ENCODE measurements around the gene CRISPLD2.

Gene CRISPLD2, protein sequence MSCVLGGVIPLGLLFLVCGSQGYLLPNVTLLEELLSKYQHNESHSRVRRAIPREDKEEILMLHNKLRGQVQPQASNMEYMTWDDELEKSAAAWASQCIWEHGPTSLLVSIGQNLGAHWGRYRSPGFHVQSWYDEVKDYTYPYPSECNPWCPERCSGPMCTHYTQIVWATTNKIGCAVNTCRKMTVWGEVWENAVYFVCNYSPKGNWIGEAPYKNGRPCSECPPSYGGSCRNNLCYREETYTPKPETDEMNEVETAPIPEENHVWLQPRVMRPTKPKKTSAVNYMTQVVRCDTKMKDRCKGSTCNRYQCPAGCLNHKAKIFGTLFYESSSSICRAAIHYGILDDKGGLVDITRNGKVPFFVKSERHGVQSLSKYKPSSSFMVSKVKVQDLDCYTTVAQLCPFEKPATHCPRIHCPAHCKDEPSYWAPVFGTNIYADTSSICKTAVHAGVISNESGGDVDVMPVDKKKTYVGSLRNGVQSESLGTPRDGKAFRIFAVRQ

DNA sequence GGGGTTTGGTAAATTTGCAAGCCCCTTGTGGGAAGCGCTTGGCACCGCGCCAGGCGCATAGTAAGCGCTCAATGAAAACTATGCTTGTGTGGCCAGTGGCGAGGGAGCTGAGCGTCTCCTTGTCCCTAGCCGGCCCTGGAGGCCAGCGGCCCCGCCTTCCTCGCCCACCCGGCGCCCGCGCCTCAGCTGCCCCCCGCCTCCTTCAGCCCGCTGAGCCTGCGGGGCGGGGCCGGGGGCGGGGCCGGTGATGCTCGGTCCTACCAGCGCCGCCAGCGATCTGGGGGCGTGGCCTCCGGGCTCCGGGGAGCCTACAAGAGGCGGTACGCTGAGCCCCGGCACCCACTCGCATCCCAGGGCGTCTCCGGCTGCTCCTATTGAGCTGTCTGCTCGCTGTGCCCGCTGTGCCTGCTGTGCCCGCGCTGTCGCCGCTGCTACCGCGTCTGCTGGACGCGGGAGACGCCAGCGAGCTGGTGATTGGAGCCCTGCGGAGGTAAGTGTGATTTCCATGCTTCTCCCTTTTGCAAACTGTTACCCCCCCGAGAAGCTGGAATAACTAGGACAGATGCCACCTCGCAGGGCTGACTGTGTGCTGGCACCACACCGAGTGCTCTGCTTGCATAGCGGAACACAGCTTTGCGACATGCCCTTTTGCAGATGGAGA lies at the start of gene CRISPLD2:
Gene CRISPLD2 (plus strand): TSS at position 342 of the 661 bp plus-strand sequence. CDS start 18,511 bp downstream, outside the sequence.
- peak; percentile 95 to 96 for DNase-seq

DNA sequence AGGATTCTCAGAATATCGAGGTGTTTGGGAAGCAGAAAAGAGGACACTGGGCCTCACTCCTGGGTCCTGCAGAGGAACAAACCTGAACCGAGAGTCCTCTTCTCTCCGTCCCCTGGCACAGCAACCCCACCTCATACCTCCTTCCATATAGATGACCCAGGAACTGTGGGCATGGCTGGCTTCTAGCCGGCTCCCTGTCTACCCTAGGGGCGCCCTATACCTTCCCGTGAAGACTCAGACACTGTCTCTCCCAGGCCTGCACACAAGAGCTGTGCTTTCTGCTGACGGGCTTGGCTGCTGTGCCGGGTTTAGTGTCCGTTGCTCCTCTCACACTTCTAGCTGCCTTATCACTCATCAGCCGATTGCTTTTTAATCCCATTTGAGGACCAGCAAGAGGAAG lies 46.5 kb upstream of the CRISPLD2 start:
- DNase-seq, result peak; percentile 22 to 51

DNA sequence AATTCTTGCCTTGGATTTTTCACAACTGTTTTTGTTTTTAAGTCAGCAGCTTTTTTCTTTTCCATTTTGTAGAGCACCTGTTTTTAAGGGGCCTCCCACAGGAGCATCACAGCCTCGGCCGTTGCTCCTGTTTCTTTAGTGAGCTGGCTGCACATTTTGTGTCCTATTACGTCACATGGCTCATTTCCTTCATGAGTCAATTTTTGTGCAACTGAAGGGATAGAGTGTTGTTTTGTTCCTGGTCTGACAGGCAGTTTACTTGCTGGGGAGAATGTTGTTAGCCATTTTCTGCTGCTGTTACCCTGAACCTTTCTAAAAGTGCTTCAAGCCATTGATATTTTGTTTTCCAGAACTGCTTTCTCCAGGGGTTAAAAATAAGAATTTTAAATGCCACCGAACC lies 45.0 kb upstream of the CRISPLD2 start:
- DNase-seq, result no peak

DNA sequence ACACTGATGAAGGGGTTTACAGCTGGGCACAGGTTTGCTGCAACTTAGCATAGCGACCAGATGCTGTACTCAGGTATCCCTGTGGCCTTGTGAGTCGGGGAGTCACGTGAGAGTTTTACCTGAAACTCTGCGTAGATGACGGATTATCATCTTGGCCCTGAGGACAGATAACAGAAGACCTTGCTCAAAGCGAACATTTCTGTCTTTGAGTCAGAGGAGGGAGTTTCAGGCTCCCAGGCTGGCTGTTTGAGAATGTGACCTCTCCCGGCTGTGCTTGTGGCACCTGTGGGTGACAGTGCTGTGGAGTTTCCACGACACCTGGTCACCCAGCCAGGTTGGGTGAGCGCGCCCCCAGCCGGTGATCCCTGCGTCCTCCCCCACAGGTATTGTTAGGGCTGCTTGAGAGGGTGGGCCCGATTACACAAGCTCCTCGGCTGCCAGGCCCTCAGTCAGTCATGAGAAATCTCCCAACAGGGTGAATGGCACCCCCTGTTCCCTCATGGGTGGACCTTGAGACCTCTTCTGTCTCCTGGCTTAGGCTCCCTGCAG lies 44.4 kb upstream of the CRISPLD2 start:
- no peak for DNase-seq

DNA sequence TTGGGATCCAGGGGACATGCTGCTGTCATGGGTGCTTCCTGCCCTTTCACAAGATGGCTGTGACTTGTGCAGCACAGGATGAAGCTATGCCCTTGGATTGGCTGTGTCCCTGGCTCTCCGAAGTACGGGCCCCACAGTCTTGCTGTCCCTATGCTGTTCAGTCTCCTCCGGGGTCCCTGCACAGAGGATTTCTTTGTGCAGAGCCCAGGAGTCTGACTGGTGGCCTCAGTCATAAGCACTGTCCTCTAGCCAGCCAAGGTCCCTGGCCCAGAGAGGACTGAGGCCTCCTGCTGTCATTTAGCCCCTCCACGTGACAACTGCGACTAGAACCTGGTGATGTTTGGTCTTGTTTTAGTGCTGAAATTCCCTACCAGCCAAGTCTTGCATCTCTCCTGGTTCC lies 42.4 kb upstream of the CRISPLD2 start:
- DNase-seq, result no peak

DNA sequence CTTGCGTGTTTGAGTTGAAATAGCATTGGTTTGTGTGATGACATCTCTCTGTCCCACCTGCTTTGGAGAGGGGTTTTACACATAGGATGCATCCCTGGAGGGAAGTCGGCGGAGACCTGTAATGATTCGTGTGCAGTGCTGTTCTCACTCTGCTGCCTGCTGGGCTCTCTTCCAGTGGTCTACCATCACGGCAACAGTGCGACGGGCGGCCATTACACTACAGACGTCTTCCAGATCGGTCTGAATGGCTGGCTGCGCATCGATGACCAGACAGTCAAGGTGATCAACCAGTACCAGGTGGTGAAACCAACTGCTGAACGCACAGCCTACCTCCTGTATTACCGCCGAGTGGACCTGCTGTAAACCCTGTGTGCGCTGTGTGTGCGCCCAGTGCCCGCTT lies 41.1 kb upstream of the CRISPLD2 start:
- no peak for DNase-seq

DNA sequence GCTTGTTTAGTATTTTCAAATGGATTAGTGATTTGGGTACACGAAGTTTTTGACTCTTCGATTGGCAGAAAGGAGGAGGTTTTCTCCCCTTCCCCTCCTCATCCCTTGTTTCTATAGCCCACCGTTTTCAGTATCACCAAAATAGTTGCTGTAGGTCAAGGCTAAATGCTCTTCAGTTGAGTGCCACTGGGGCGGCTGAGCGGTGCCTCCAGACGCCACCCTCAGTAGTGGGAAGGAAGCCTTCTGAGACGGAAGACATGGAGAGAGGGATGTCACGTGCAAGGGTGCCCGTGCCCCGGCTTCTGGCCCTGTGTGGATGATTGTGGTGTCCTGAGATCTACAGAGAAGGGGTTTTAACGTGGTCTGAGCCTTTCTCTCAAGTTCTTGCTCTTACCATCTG lies 39.7 kb upstream of the CRISPLD2 start:
- no peak for DNase-seq

DNA sequence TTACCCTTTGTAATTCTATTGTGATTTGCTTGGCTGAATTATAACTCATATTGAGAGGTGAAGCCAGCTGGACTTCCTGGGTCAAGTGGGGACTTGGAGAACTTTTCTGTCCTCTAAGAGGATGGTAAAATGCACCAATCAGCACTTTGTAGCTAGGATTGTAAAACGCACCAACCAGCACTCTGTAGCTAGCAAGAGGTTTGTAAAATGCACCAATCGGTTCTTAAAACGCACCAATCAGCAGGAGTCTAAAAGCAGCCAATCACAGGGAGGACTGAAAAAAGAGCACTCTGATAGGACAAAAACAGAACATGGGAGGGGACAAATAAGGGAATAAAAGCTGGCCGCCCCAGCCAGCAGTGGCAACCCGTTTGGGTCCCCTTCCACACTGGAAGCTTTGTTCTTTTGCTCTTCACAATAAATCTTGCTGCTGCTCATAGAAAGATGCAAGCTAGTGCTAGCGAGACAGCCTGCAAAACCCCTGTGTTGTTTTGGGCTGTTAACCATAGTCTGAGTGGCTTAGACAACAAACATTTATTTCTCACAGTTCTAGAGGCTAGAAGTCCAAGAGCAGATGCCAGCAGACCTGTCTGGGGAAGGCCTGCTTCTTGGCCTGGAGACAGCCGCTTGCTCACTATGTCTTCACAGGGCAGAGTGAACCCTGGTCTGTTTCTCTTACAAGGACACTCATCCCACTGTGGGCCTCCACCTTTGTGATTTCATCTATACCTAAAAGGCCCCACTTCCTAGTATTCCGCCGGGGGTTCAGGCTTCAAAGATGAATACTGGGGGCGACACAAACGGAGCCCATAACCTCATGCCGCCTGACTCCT lies 39.0 kb upstream of the CRISPLD2 start:
- DNase-seq, result peak in 1 of 2 experiments; percentile 51

DNA sequence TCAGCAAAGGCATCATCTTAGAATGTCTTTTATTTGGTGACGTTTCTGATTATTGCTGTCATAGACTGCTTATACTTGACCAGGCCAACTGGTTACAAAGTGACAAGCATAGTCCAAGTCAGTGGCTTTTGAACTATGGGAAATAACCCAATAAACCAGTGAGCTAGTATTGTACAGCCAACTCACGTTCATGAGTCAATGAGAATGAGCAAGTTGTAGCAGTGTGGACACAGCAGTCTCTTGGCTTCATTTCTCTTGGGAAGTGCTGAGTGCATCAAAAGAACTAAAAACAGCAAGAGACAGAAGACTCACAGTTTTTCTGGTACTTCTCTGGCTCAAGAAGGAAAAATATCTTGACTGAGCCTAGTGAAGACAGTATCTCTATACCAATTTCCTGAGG lies 36.9 kb upstream of the CRISPLD2 start:
- DNase-seq, result no peak

DNA sequence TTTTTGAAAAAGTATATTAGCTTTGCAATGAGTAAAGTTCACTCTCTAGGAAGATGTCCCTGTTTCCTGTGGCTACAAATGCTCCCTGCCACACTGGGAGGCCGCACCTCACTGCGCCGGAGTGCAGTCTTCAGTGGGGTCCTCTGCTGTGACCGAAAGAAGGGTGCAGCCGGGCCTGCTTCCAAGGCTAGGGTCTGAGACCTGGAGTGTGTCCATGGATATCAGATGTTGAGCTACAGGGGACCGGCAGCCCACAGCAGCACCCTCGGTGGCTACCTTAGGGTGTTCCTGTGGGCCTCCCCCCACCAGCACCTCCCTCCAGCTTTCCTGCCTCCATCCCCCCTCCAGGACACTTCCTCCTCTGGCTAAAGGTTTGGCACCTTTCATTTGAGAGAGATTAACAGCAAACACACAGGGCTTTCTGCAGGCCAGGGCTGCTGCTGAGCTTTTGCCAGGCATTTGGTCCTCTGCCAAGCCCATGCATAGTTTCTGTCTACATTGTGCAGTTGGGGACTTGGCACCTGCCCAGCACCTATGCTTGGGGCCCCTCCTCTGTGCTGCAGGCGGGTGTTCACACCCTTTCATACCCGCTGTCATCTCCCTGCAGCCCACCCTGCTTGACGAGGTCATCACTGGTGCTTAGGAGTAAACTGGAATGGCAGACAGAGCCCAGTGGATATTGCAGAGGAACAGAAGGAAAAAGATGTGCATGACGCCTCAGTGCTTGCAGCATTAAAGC lies 33.8 kb upstream of the CRISPLD2 start:
- no peak for DNase-seq

DNA sequence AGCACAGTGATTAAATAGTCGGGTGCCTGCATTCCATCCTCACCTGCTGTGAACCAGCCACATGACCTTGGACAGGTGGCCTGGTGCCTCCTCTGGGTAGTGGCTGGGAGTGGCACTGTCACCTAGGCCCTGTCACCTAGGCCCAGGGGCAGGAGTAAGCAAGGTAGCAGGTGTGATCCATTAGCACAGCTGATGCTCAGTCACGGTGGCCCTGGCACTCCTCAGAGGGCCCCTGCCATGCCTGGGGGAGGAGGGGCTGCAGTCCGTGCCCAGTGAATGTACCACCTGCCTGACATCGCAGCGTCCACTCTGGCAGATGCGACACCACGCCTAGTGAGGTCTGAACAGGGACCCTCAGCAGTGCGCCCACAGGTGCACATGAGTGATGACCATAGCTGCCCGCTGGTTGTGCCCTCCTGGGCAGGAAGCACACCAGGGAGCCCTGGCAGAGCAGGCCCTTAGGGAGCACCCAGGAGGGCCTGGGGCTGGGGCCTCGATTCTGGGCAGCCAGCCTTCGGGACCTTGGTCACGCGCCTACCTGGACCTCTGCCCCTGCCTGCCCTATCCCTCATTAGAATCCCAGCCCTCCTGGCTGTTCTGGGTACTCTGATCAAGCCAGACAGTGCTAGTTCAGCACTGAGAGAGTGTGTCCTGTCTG lies 33.1 kb upstream of the CRISPLD2 start:
- no peak for DNase-seq

DNA sequence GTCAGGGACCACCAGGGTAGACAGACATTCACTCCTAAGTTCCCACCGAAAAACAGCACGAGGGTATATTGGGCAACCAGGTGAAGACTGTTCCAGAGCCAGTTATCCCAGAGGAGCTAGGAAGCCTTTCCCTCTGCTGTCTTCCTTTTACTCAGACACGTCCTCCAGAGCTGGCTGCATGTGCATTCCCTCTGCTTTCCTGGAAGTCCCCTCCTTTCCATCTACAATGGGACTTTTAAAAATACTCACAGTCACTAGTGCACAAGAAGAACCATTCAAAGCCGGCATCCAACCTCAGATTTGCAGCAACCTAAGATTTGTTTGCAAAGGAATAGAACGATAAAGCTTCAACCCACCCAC lies 32.5 kb upstream of the CRISPLD2 start:
- DNase-seq, result no peak

DNA sequence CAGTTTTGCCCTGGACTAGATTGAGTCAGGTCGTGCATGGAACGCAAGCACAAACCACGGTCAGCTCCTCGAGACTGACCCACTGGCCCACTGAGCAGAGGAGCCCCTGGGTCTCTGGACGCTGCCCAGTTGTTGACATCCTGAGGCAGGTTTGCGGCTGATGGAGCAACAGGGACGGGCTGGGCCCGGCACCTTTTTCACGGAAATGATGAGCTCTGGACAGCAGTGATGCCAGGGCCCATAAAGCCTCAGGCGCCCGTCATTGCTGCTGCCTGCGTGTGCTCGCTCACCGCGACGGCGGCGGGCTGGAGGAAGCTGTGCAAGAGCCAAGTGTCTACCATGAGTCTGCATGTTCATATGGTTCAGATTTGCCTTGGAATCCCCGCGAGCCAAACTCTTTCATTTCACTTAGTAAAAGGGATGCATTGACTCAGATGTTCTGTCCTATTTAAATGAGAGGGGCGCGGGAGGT lies 30.8 kb upstream of the CRISPLD2 start:
- no peak for DNase-seq

DNA sequence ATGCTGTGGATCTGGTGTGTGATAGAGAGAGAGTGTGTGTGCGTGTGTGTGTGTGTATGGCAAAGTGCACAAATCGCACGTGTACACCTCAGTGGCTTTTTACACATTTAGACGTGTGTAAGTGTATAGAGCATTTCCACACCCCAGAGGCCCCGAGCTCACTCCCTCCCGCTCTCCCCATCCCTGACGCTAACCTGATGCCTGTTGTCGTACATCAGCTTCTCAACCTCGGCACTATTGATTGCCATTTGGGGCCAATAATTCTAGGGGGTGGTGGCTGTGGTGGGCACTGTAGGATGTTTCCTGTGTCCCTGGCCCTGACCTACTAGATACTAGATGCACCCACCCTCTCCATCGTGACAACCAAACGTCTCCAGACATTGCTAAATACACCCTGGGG lies 30.4 kb upstream of the CRISPLD2 start:
- DNase-seq, result no peak

DNA sequence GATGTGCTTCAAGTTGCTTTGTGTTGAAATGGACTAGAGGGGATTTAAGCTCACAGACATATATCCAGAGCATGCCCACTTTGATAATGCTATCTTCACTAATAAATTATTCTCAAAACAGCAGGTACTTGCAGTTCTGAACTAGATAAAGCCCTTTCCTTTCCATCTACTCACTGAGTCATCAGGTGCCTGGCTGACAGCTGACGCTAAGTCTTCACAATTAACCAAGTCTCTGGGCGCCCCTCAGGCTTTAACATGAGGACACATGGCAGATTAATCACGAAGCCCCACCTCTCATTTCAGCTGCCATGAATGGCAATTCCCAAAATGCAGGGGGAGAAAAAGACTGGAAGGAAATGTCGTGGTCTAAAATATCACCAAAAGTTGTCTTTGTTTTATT lies 29.5 kb upstream of the CRISPLD2 start:
- DNase-seq, result peak; percentile 73 to 82

DNA sequence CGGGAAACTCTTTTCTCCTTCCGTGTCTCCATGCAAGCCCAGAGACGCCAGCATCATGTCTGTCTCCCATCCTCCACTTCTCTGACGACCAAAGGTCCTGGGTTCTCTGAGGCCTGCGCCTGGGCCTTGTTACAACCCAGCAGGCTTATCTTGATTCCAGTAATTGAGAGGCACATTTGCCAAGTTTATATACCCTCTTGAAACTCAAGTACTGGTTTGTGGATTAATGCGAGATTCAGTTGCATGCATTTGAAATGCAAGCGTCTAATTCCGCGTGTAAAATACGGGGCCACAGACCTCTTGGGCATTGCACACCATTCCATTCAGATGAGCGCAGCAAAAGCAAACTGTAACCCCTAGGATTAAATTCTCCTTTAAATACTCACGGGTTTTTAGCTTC lies 28.7 kb upstream of the CRISPLD2 start:
- DNase-seq, result peak; percentile 89 to 93

DNA sequence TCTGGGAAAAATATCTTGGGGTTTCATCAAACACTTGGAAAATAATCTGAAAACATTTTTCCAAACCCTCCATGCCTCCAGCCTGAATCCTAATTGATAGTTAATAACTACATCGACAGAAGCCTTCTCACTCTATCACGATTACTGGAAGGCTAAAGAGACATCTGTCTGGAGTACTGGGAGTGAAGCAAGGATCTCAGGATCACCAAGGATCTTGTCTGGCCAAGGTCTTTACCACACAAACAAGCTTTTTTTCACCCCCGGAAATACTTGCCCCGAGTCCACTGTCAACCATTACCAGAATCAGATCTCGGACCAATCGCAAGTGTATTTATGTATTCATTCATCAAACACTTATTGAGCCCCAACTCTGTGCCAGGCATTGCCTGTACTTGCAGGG lies 28.3 kb upstream of the CRISPLD2 start:
- DNase-seq, result peak in 1 of 2 experiments; percentile 57

DNA sequence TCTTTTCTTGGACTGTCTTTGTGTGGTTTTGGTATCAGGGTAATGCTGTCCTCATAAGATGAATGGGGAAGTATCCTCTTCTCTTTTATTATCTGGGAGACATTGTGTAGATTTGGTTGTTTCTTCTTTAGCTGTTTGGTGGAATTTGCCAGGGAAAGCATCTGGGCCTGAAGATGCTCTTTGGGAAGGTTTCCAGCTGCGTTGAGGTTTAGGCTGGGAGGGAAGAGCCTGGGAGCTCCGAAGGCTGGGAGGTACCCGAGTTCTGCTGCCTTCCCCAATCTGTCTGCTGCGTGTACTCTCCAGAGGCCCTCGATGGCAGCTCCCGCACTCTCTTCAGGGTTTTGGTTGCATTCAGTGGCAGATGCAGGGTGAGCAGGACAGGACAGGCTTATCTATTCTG lies 25.6 kb upstream of the CRISPLD2 start:
- DNase-seq, result no peak

DNA sequence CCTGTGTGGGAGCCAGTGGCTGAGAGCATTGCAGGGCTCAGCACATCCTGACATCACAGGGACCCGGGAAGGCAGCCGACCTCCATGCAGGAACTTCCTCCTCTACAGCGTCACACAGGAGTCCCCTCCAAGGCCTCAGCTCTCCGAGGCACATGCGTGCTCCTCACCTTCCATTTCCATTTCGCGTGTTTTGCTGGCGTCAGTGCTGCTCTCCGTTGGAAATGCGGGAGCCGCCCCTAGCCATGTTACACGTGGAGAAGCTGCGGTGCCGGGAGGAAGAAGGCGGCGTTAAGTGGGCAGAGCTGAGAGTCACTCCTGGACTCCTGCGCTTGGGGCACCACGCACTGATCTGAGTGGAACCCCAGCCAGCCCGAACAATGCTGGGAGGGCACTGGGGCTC lies 25.2 kb upstream of the CRISPLD2 start:
- no peak for DNase-seq

DNA sequence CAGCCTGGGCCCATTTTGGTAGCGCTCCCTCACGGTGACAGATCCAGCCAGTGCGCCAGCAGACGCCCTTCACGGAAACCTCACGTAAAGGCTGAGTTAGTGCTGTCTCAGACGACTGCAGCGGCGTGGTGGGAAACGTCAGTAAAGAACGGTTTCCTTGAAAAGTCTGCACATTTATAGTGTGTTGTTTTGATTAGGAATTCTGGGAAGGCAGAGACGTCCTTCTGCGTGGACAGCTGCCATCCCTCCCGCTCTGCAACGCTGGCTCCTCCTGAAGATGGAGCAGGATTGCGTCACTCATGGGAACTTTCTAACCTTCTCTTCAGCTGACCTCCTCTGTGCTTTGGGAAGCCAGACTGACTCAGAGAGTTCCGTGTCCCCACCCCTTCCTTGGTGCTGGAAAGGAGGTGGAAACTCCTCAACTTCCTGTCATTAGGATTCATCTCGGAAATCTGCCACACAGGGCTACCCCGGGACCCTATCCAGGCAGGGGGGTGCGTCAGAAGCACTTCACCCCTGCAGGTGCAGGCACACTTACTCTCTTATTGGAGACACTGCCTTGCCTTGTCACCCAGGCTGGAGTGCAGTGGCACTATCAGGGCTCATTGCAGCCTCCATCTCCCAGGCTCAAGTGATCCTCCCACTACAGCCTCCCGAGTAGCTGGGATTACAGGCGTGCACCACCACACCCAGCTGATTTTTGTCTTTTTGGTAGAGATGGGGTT lies 24.3 kb upstream of the CRISPLD2 start:
- no peak for DNase-seq
